Aorta (tissue), 5 donors: ENCODE measurements around the gene PLXNB1. TPM values are rescaled to one million over a fixed set of nuclear protein-coding genes. Genes with fewer than 3 reads are reported as not detected.

ENCODE experiments used
- ATAC-seq: fragments of 200-7000 bp; cut with Tn5 transposase; one replicate; pipeline ENCODE4 v1.9.1; 2022; ENCODE audit warnings: moderate library complexity; ENCODE audit not compliant: low FRiP score
- DNase-seq, 2 donors: peaks; one replicate each; pipeline ENCODE4 v3.0.0-alpha.2; 2020
- H3K27ac ChIP-seq, 2 donors: one replicate each; pipeline ENCODE4 v1.5.1; 2013; ENCODE audit warnings: low read length in 2 of 2, mild to moderate bottlenecking in 2 of 2, moderate library complexity in 2 of 2, control low read depth in 1 of 2, inconsistent platforms in 1 of 2, low read depth in 1 of 2
- H3K27me3 ChIP-seq, 2 donors: one replicate each; pipeline ENCODE4 v1.6.1; 2013; ENCODE audit warnings: control low read depth in 1 of 2, low read length in 1 of 2, mild to moderate bottlenecking in 1 of 2, moderate library complexity in 1 of 2; ENCODE audit not compliant: insufficient read depth in 2 of 2, control insufficient read depth in 1 of 2
- H3K36me3 ChIP-seq, 2 donors: one replicate each; pipeline ENCODE4 v1.6.1; 2013; ENCODE audit warnings: control low read depth in 1 of 2, low read length in 1 of 2, mild to moderate bottlenecking in 1 of 2; ENCODE audit not compliant: insufficient read depth in 2 of 2, control insufficient read depth in 1 of 2
- H3K4me1 ChIP-seq, 2 donors: one replicate each; pipeline ENCODE4 v1.6.1; 2013; ENCODE audit warnings: low read length in 2 of 2, control low read depth in 1 of 2, mild to moderate bottlenecking in 1 of 2, moderate library complexity in 1 of 2; ENCODE audit not compliant: insufficient read depth in 2 of 2, control insufficient read depth in 1 of 2
- H3K4me3 ChIP-seq, 2 donors: one replicate each; pipeline ENCODE4 v1.5.1; 2013; ENCODE audit warnings: low read length in 2 of 2, control low read depth in 1 of 2, mild to moderate bottlenecking in 1 of 2
- H3K9me3 ChIP-seq: one replicate; pipeline ENCODE4 v1.6.1; 2013; ENCODE audit warnings: mild to moderate bottlenecking, low read length; ENCODE audit not compliant: control insufficient read depth
- WGBS, 2 donors: extraction: QIAGEN DNeasy Blood & Tissue Kit; methylation state at CpG; one replicate each; pipeline ENCODE4 v1.1.7; 2013; 5-methylcytosine and 5-hydroxymethylcytosine counted together
- intact Hi-C, 2 donors: fragments of 100-400 bp; cut with DNase I; formaldehyde crosslinking; loops; one replicate each; pipeline versions ENCODE4 v1.14.2 to v1.15.0; 2022
- polyA plus RNA-seq, 2 donors: library from polyadenylated mRNA; stranded (reverse); fragments of 200-250 nt; gene quantifications; one replicate each; pipeline ENCODE4 v1.2.3, GENCODE V29; 2013
- total RNA-seq, 2 donors: library from RNA; stranded (reverse); fragmentation: NEBNext Ultra II Directional; extraction: Animal tissue kit (Norgen Biotek cat#: 25700); gene quantifications; one replicate each; pipeline ENCODE4 v1.2.1, GENCODE V29; 2021
- donor health status: healthy with polysubstance abuse.
- donor health status: Bipolar disorder and iron deficiency.
- donor health status: DM: no; HTN: no; CAD: no.
- donor health status: DM: no; HTN: no; CAD: no.
- donor health status: DM: yes; HTN: yes; CAD: no.

Gene PLXNB1
- total and polyA plus RNA-seq, 4 donors, result 26.3 to 235 (median 92.5) TPM

GRCh38 chr3:48433472-48434118 lies 3.7 kb upstream of the PLXNB1 start:
- Histone ChIP-seq H3K9me3 (no peaks in the 10 kb centered on the region), H3K27me3 (no peaks in the 10 kb centered on the region), H3K4me1 (no peaks in the 10 kb centered on the region), H3K27ac (no peak overlapping the region), H3K36me3 (peaks cover 0 to 3% of the 10 kb centered on the region in 2 donors), H3K4me3 (no peak overlapping the region)
- DNase-seq (no peak), ATAC-seq (no peak)
- WGBS, 2 donors, result 82% methylated on average over 12 of the region's 12 CpGs
- intact Hi-C loops, result no loop called here

DNA sequence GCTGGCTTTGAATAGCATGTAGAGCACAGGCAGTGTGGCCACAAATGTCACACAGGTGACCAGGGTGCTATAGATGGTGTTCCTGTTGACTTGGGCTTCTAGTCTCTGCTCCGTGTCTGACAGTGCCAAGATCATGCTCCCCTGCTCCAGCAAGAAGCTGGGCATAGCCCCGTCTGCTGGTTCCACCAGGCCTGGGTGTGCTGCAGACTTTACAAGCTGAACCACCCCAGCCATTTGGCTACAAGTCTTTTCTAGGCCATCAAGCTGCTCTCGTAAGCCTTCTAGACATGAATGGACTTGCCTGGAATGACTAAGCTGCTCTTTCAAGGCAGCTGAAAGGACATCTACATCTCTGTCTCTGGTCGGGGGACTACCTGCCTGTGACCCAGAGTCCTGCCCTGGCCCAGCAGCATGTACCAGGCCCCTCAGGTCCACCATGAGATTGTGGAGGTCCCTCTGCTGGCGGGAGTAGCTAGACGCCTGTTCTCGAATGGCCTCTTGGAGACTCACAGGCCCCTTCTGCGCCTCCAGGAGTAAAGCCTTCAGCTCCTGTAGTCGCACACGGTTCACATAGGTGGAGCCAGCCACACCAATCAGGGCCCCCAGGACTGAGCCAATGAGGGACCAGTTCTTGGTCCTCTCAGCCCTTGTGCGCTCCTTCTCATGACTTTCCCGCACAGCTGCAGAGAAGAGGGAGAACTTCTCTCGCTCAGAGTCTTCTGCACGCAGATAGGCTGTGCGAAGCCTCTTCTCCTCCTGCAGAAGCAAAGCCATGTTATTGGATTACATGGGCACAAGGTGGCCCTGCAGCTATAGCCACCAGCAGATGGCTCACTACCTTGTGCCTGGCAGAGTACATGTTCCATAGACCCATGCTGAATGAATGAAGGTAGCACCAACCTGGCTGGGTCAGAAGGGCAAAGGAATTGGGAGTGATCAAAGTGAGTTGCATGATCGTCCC lies 2.8 kb upstream of the PLXNB1 start:
- Histone ChIP-seq H3K27me3 (no peaks in the 10 kb centered on the region), H3K4me1 (no peaks in the 10 kb centered on the region), H3K36me3 (peaks cover 0 to 3% of the 10 kb centered on the region in 2 donors), H3K27ac (no peak overlapping the region), H3K9me3 (no peaks in the 10 kb centered on the region), H3K4me3 (no peak overlapping the region)
- DNase-seq (peak in 1 of 2 donors; percentile 34), ATAC-seq (no peak)
- intact Hi-C loops, result no loop called here
- 74 to 76% methylated on average over 16 of the region's 16 CpGs for WGBS, 2 donors

DNA sequence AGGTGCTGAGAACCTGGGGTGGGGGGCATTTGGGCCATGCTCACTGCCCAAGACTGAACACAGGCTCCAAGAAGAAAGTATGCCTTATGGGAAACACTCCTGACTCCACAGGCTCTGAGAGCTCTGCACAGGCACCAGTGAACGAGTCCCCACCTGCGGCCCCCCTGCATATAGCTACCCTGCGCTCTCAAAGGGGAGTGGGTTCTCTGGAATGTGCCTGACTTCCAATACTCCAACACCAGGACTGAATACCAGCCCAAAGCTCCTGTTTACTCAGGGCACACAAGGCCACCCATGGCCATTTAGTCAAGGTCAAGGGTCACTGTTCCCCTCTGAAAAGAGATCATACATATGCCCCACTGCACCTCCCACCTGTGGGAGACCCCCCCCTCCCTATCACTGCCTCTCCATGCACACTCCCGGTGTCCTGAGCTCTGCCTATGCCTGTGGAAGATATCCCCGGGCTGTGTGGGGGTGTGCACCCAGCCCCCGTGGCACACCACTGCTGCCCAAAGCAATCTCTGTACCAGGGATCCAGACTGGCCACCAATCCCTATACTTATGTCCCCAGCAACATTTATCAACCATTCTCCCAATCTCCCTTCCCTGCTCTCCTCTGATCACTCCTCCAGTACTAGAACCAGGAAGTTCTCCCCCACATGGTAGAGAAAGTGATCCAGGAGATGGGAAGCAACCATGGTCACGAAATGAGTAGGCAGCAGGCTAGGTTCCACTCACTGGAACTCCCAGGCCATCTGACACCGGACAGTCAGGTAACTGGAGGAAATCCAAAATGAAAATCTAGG lies 1.5 kb upstream of the PLXNB1 start:
- DNase-seq (peak in 1 of 2 donors; percentile 52), ATAC-seq (no peak)
- Histone ChIP-seq H3K27me3 (no peaks in the 10 kb centered on the region), H3K36me3 (peaks cover 0 to 3% of the 10 kb centered on the region in 2 donors), H3K27ac (no peak overlapping the region), H3K4me1 (no peaks in the 10 kb centered on the region), H3K9me3 (no peaks in the 10 kb centered on the region), H3K4me3 (no peak overlapping the region)
- intact Hi-C loops, result no loop called here
- 86% methylated on average over 7 to 8 of the region's 8 CpGs for WGBS, 2 donors

GRCh38 chr3:48430708-48431101 lies 819 bp upstream of the PLXNB1 start:
- no peak for ATAC-seq
- intact Hi-C loops, result no loop called here
- Histone ChIP-seq H3K4me1 (no peaks in the 10 kb centered on the region), H3K4me3 (no peak overlapping the region), H3K9me3 (no peaks in the 10 kb centered on the region), H3K27me3 (no peaks in the 10 kb centered on the region), H3K36me3 (peaks cover 0 to 3% of the 10 kb centered on the region in 2 donors), H3K27ac (peak overlapping the region in 1 of 2 donors; percentile 79)
- 86 to 90% methylated on average over 1 of the region's 1 CpG for WGBS, 2 donors
- DNase-seq, result peak in 1 of 2 donors; percentile 12

DNA sequence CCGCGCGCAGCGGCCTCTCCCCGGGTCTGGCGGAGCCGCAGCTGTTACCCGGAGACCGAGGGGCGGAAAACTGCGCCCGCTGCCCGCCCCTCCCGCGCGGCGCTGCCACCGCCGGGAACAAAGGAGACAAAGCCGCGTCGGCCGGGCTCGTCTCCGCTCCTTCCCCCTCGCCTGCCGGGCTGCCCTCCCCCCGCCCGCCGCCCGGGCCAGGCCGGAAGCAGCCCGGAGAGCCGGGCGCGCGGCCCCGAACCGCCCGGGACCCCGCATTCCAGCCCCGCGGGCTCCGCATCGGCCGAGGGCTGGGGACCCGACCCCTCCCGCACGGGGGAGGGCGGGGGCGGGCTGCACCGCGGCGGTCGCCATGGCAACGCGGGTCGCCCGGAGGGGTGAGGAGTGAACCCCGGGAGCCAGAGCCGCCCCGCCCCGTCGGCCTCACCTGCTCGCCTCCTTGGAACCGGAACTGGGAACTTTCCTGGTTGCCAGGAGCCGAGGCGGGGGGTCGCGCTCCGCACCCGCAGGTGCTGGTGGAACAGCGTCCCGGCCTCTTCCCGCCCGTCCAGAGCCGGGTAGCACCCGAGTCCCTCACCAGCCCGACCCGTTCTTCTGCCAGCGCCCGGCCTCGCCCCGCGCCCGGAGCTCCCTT lies 448 bp downstream of the PLXNB1 start:
- ATAC-seq (peak; percentile 25), DNase-seq (peak; percentile 66 to 88)
- Histone ChIP-seq H3K27ac (peak overlapping the region; percentile 85 to 87), H3K27me3 (no peaks in the 10 kb centered on the region), H3K4me3 (peak overlapping the region; percentile 77 to 94), H3K4me1 (no peaks in the 10 kb centered on the region), H3K36me3 (peaks cover 0 to 3% of the 10 kb centered on the region in 2 donors), H3K9me3 (no peaks in the 10 kb centered on the region)
- intact Hi-C loops, result no loop called here
- 0 to 1% methylated on average over 70 to 86 of the region's 86 CpGs for WGBS, 2 donors

DNA sequence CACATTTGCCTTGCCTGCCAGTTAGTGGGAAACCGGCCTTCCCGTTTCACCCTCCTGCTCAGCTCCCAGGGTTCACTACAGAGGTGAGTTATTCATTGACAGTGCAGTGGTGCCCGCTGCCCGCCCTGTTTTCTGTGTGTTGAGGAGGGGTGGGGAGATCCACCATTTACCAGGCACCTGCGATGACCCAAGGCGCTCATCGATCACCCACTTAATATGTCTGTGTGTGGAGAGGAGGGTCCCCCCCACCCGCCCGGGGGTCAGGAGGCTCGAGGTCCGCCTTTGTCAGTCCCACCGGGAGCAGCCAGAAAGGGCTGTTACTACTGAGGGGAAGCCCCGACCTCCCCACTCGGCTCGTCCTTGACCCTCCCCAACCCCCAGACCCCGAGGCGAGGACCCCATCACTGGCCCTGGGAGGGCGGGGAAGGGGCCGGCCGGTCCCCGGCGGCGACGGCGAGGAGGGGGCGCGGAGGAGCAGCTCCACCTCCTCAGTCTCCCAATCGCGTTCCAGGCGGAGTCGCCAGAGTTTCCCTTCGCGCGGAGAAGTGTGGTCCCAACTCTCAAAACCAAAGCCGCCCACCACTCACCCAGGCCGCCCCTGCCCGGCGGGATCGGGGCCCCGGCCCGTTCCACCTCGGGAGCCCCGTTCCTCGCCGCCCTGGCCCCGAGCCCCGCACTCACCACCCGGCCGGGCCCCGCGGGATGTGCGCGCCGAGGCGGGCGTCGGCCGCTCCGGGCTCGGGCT lies 1.1 kb downstream of the PLXNB1 start:
- H3K4me1 ChIP-seq, result no peaks in the 10 kb centered on the region
- DNase-seq, result peak in 1 of 2 donors; percentile 86

DNA sequence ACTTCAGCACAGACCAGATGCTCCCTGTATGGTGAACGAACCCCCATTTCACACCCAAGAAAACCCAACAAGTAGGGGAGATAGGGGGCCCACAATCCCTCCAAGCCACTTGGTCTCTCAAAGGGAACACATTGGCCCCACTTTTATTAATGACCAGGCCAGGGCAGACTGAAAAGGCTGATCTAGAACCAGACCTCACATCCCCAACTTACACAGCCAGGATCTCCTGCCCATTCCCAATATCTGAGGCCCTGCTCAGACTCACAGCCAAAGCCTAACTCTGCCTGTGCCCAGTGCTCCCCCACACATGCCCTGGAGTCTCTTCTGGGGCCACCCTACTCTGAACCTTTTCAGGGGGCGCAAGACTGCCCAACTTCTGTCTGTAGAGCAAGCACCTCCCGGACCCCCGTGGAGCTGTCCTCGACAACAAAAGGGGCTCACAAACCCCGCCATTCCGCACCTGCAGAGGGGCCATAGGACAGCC lies 1.8 kb downstream of the PLXNB1 start:
- Histone ChIP-seq H3K27ac (peak overlapping the region; percentile 85 to 87), H3K4me1 (no peaks in the 10 kb centered on the region), H3K36me3 (peaks cover 0 to 1% of the 10 kb centered on the region in 2 donors), H3K4me3 (peak overlapping the region; percentile 77 to 94), H3K27me3 (no peaks in the 10 kb centered on the region), H3K9me3 (no peaks in the 10 kb centered on the region)
- ATAC-seq (no peak), DNase-seq (peak; percentile 7 to 48)
- intact Hi-C loops, result no loop called here
- WGBS, 2 donors, result 39 to 42% methylated on average over 7 of the region's 7 CpGs

More for the DNA sequence above, 1.1 kb downstream of the PLXNB1 start:
- peak overlapping the region; percentile 85 to 87 for H3K27ac ChIP-seq
- H3K4me3 ChIP-seq, result peak overlapping the region; percentile 77 to 94
- peaks cover 0 to 1% of the 10 kb centered on the region in 2 donors for H3K36me3 ChIP-seq
- H3K27me3 ChIP-seq, result no peaks in the 10 kb centered on the region
- whole genome bisulfite sequencing, 2 donors, result 1% methylated on average over 57 to 60 of the region's 60 CpGs
- intact Hi-C loops, result no loop called here
- peak; percentile 62 for ATAC-seq
- H3K9me3 ChIP-seq, result no peaks in the 10 kb centered on the region
